Measurements from ENCODE around the gene CAPN14. TPM values are rescaled to one million over a fixed set of nuclear protein-coding genes. Genes with fewer than 3 reads are reported as not detected.

CAPN14 gene
- total RNA-seq, 1 donor, result under 0.01 TPM

DNA sequence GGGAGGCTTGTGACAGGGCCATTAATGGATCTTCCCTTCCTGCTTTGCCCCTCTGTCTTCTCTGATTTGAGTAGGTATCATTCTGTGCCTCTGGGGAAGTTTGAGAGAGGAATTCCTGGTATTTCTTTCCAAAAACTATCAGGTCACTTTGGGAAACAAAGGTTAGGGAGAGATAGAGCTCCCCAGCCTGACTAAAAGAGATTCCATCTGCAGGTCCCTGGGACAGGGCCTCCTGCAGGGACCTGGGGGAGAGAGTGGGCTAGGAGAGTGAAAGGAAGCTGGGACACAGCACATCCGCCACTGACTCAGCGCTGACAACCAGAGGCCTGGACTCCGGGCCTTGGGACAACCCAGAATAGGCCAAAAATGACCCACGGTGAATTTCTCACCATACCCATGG is 85.4 kb downstream of the CAPN14 start:
- no peak overlapping the region for H3K4me3 ChIP-seq (ENCODE audit: low read depth, low read length)
- DNase-seq (ENCODE audit: low read depth), result no peak
- TF ChIP-seq CTCF (IDR thresholded peaks at IDR 0.05; ENCODE audit: insufficient read depth, low read depth, low read length), result no peak

GRCh38 chr2:31129375-31130171 is 87.7 kb downstream of the CAPN14 start:
- no peak for DNase-seq (ENCODE audit: low read depth)
- TF ChIP-seq CTCF (IDR thresholded peaks at IDR 0.05; ENCODE audit: insufficient read depth, low read depth, low read length), result no peak
- no peak overlapping the region for H3K4me3 ChIP-seq (ENCODE audit: low read depth, low read length)

DNA sequence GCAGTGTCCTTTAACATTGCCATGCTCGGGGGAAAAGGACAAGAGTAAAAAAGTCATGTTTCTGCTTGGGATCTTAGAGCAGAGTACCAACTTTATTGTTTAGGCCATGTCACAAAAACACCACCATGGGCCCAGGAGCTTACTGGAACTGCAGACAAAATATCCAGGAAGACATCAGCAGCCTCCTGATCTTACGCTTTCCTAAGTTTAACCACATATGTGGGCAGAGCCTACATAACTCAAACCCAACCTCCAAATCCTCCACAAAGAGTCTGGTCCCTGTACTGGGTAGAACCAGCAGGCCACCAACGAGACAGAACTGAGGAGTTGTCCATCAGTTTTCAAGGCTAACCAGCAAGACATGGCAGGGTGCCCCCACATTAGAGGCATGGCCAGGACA is 89.4 kb downstream of the CAPN14 start:
- no peak for TF ChIP-seq CTCF (IDR thresholded peaks at IDR 0.05; ENCODE audit: insufficient read depth, low read depth, low read length)
- DNase-seq (ENCODE audit: low read depth), result no peak
- no peak overlapping the region for H3K4me3 ChIP-seq (ENCODE audit: low read depth, low read length)

DNA sequence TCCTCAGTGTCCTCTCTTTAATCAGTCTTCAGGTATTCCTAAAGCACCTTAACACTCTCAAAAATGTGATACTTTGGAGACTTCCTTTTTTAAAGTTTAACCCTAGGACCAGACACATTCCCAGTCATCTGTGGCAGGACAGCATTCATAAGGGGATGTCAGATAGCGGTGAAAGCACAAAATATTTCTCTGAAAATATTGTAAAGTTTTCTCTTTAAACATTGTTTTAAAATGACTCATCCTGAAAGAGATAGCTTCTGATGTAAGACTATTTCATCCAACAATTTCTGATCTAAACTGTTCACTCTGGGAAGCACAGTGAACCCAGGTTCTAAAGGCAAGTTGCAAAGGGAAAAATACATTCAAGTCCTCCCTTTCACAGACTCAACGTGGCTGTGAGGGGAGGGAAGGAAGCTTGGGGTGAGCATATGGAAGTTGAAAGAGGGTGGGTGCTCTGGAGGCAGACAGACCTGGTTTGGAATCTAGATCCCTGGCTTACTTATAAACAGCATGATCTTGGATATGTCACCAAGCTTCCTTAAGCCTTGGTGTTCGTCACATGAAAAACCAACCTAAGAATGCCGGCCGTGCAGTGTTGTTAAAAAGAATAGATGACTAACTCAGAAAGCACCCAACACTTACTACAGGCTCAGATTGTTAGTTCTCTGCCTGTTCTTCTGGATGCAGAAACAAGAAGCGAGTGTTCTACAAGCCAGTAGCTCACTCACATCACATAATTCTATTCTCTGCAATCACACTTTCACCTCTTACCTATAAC is 91.2 kb downstream of the CAPN14 start:
- no peak for DNase-seq (ENCODE audit: low read depth)
- H3K4me3 ChIP-seq (ENCODE audit: low read depth, low read length), result no peak overlapping the region
- no peak for TF ChIP-seq CTCF (IDR thresholded peaks at IDR 0.05; ENCODE audit: insufficient read depth, low read depth, low read length)

- no peak overlapping the region for H3K4me3 ChIP-seq (ENCODE audit: low read depth, low read length)
- no peak for TF ChIP-seq CTCF (IDR thresholded peaks at IDR 0.05; ENCODE audit: insufficient read depth, low read depth, low read length)
- DNase-seq (ENCODE audit: low read depth), result no peak
These were observed 92.4 kb downstream of the CAPN14 start for GRCh38 chr2:31124904-31125303.

Small RNA genes lying within 50 kb of the gene (small RNA-seq; reads per million reads assigned to genes)
- gene RNA5SP90, result not detected

Other genes starting within 250 kb of the CAPN14 start
- under 0.01 TPM in 1 of 2 replicates, not detected in the other for gene GALNT14, start 79.1 kb downstream of the CAPN14 start, total RNA-seq
- gene EHD3, start 16.6 kb upstream of the CAPN14 start, total RNA-seq, result 48.8 and 59.6 TPM in 2 replicates
- gene XDH, start 197.2 kb upstream of the CAPN14 start, total RNA-seq, result 0.32 and 0.43 TPM in 2 replicates